Testis (tissue), 2 donors: Measurements from ENCODE around the gene BBX.
"Not testable (repeated sequence)": the region's sequence is repeated elsewhere in the genome, so short reads cannot be mapped to it uniquely, and the experiment has no call there.

Experiments used
- POLR2A ChIP-seq: fragments of 450-650 bp; IDR thresholded peaks from one replicate; pipeline ENCODE4 v1.6.1; 2017; ENCODE audit warnings: antibody characterized with exemption, mild to moderate bottlenecking, moderate library complexity
- TF ChIP-seq, protein P1 (sequence below), 3 experiments: fragments of 450-650 bp in 2 of 3; fragments of 200-600 bp in 1 of 3; sonication (generic) in 1 of 3; IDR thresholded peaks; one replicate each; pipeline ENCODE4 v1.5.1; 2016 to 2019; ENCODE audit warnings: antibody characterized with exemption in 3 of 3, mild to moderate bottlenecking in 2 of 3, moderate library complexity in 1 of 3

DNA sequence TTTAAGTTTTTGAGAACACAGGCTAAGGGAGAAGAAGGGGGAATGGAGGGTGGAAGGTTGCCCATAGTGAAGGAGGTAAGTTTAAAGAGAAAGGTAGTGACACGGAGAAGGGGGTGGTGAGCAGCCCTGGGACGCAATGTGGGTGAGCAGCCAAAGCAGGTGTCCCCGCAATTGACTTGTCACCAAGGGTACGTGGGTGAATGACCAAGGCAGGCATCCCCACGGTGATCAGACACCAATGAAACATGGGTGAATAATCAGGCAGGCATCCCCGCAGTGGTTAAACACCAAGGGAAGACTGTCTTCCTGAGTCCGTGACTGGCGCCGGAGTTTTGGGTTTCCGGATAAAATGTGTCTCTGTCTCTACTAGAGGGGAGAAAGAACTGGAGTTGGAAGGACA is 48.3 kb downstream of the BBX start:
- TF ChIP-seq, protein P1, sequence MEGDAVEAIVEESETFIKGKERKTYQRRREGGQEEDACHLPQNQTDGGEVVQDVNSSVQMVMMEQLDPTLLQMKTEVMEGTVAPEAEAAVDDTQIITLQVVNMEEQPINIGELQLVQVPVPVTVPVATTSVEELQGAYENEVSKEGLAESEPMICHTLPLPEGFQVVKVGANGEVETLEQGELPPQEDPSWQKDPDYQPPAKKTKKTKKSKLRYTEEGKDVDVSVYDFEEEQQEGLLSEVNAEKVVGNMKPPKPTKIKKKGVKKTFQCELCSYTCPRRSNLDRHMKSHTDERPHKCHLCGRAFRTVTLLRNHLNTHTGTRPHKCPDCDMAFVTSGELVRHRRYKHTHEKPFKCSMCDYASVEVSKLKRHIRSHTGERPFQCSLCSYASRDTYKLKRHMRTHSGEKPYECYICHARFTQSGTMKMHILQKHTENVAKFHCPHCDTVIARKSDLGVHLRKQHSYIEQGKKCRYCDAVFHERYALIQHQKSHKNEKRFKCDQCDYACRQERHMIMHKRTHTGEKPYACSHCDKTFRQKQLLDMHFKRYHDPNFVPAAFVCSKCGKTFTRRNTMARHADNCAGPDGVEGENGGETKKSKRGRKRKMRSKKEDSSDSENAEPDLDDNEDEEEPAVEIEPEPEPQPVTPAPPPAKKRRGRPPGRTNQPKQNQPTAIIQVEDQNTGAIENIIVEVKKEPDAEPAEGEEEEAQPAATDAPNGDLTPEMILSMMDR (IDR thresholded peaks at IDR 0.05) = not testable (repeated sequence)
- TF ChIP-seq POLR2A = not testable (repeated sequence)
